Hepatocyte (in vitro differentiated cells): ENCODE measurements around the gene SLC25A6. TPM values are rescaled to one million over a fixed set of nuclear protein-coding genes. Genes with fewer than 3 reads are reported as not detected.

Source experiments
- DNase-seq: peaks from one replicate; pipeline ENCODE4 v3.0.0-alpha.2; 2016; ENCODE audit warnings: low spot score
- H2AFZ ChIP-seq: fragments of 200-600 bp; sonication (generic); 2 replicates; pipeline ENCODE4 v1.6.0; 2016; ENCODE audit warnings: antibody characterized with exemption, mild to moderate bottlenecking
- H3K27ac ChIP-seq: fragments of 200-600 bp; sonication (generic); 2 replicates; pipeline ENCODE4 v1.5.1; 2016; ENCODE audit warnings: mild to moderate bottlenecking
- H3K27me3 ChIP-seq: fragments of 200-600 bp; sonication (generic); 2 replicates; pipeline ENCODE4 v1.6.1; 2016
- H3K36me3 ChIP-seq: fragments of 200-600 bp; sonication (generic); replicated peaks from 2 replicates; pipeline ENCODE4 v1.5.1; 2016; ENCODE audit warnings: low read depth; ENCODE audit not compliant: insufficient read depth
- H3K4me1 ChIP-seq: fragments of 200-600 bp; sonication (generic); 2 replicates; pipeline ENCODE4 v1.5.1; 2016; ENCODE audit warnings: mild to moderate bottlenecking, moderate library complexity; ENCODE audit not compliant: insufficient read depth
- H3K4me2 ChIP-seq: fragments of 200-600 bp; sonication (generic); 2 replicates; pipeline ENCODE4 v1.6.0; 2016
- H3K4me3 ChIP-seq: fragments of 200-600 bp; sonication (generic); 2 replicates; pipeline ENCODE4 v1.5.1; 2016; ENCODE audit warnings: mild to moderate bottlenecking
- H3K79me2 ChIP-seq: fragments of 200-600 bp; sonication (generic); 2 replicates; pipeline ENCODE4 v1.6.0; 2017; ENCODE audit warnings: mild to moderate bottlenecking
- H3K9me2 ChIP-seq: fragments of 200-600 bp; sonication (generic); replicated peaks from 2 replicates; pipeline ENCODE4 v1.6.0; 2017; ENCODE audit warnings: mild to moderate bottlenecking; ENCODE audit not compliant: insufficient read depth
- H3K9me3 ChIP-seq: fragments of 200-600 bp; sonication (generic); 2 replicates; pipeline ENCODE4 v1.5.1; 2016; ENCODE audit warnings: low read depth, mild to moderate bottlenecking
- H4K20me1 ChIP-seq: fragments of 200-600 bp; sonication (generic); 2 replicates; pipeline ENCODE4 v1.6.0; 2016; ENCODE audit warnings: mild to moderate bottlenecking; ENCODE audit not compliant: insufficient read depth, poor library complexity, severe bottlenecking
- EZH2 ChIP-seq: fragments of 200-600 bp; sonication (generic); IDR thresholded peaks from 2 replicates; pipeline ENCODE4 v1.6.1; 2016; ENCODE audit warnings: antibody characterized with exemption, mild to moderate bottlenecking, borderline replicate concordance
- EZH2phosphoT487 ChIP-seq: fragments of 200-600 bp; sonication (generic); IDR thresholded peaks from one replicate; pipeline ENCODE4 v1.6.1; 2018; ENCODE audit warnings: antibody characterized with exemption, mild to moderate bottlenecking, low read depth, moderate library complexity; ENCODE audit not compliant: unreplicated experiment, severe bottlenecking
- WGBS: methylation state at CpG from one replicate; pipeline ENCODE4 v1.1.6; 2016; ENCODE audit warnings: low lambda C conversion rate; ENCODE audit errors: missing lambda C conversion rate; 5-methylcytosine and 5-hydroxymethylcytosine counted together
- polyA plus RNA-seq: library from polyadenylated mRNA; unstranded; fragments of >200 nt; fragmentation: Nextera tagmentation; extraction: Ambion mirVana; gene quantifications from 2 replicates; pipeline ENCODE4 v1.2.1, GENCODE V29; 2016
- total RNA-seq: library from RNA; depleted of rRNA; stranded (reverse); fragments of >200 nt; gene quantifications from 2 replicates; pipeline ENCODE4 v1.2.3, GENCODE V29; 2014
- TF ChIP-seq, protein P1 (sequence below): fragments of 200-600 bp; sonication (generic); IDR thresholded peaks from 2 replicates; pipeline ENCODE4 v1.5.1; 2016; ENCODE audit warnings: antibody characterized with exemption, mild to moderate bottlenecking; ENCODE audit not compliant: poor library complexity

SLC25A6 gene
- total and polyA plus RNA-seq, 2 experiments from 2014 or later, result 359 to 364 TPM

DNA sequence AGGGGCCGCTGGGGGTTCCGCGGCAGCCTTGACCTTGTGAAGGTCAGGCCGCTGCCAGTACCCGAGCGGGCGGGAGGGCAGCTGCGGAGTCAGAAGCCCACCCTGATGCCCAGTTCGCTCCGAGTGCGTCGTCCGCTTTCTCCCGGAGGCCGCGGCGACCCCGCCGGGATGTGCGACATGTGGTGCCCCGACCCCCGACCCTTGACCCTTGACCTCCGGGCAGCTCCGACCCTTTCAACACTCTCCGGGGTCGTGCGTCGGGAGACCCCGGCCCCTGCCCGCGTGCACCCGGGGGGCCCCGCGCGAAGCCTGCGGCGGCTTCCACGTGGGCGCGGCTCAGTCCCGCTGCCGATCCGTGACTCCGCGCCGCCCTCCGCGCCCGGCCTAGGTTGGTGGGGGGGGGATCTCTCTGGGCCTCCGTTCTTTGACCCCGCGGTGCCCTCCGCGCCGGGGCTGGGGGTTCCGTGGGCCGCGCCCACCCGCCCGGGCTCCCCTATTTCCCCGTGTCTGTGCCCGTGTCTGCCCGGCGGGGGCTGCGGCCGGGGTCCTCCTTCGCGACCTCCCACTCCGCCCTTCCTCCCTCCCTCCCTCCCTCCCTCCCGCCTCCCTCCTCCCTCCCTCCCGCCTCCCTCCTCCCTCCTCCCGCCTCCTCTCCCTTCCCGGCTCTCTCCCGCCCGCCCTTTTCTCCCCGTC, 609 bp upstream of the SLC25A6 start:
- Histone ChIP-seq H3K4me1 (peaks cover 15% of the 10 kb centered on the region), H4K20me1 (peaks cover 38% of the 10 kb centered on the region), H3K79me2 (peaks cover 54% of the 10 kb centered on the region), H3K9me3 (no peaks in the 10 kb centered on the region), H3K27me3 (no peaks in the 10 kb centered on the region), H3K4me2 (peak overlapping the region; percentile 87), H2AFZ (peak overlapping the region; percentile 45), H3K27ac (peak overlapping the region; percentile 98), H3K4me3 (peak overlapping the region; percentile 67), H3K9me2 (no peaks in the 10 kb centered on the region), H3K36me3 (no peaks in the 10 kb centered on the region)
- TF ChIP-seq, protein P1, sequence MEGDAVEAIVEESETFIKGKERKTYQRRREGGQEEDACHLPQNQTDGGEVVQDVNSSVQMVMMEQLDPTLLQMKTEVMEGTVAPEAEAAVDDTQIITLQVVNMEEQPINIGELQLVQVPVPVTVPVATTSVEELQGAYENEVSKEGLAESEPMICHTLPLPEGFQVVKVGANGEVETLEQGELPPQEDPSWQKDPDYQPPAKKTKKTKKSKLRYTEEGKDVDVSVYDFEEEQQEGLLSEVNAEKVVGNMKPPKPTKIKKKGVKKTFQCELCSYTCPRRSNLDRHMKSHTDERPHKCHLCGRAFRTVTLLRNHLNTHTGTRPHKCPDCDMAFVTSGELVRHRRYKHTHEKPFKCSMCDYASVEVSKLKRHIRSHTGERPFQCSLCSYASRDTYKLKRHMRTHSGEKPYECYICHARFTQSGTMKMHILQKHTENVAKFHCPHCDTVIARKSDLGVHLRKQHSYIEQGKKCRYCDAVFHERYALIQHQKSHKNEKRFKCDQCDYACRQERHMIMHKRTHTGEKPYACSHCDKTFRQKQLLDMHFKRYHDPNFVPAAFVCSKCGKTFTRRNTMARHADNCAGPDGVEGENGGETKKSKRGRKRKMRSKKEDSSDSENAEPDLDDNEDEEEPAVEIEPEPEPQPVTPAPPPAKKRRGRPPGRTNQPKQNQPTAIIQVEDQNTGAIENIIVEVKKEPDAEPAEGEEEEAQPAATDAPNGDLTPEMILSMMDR, result no peak
- TF ChIP-seq EZH2 (no peak), EZH2phosphoT487 (no peak)
- DNase-seq, result peak; percentile 87
- WGBS, result 1% methylated on average over 39 of the region's 76 CpGs

- Histone ChIP-seq H3K4me3 (peak overlapping the region; percentile 92), H3K27ac (peak overlapping the region; percentile 66), H3K9me2 (no peaks in the 10 kb centered on the region), H2AFZ (no peak overlapping the region), H3K36me3 (no peaks in the 10 kb centered on the region), H3K9me3 (no peaks in the 10 kb centered on the region), H3K79me2 (peaks cover 59% of the 10 kb centered on the region), H3K4me1 (peaks cover 15% of the 10 kb centered on the region), H3K4me2 (peak overlapping the region; percentile 95), H3K27me3 (no peaks in the 10 kb centered on the region), H4K20me1 (peaks cover 50% of the 10 kb centered on the region)
- TF ChIP-seq EZH2phosphoT487 (no peak), EZH2 (no peak)
- TF ChIP-seq, protein P1, result no peak
- WGBS, result 2% methylated on average over 11 of the region's 19 CpGs
- peak; percentile 97 for DNase-seq
Observed at GRCh38 chrX:1391370-1391706, 575 bp downstream of the SLC25A6 start.

GRCh38 chrX:1390621-1391369, 1.1 kb downstream of the SLC25A6 start:
- Histone ChIP-seq H3K9me2 (no peaks in the 10 kb centered on the region), H3K27me3 (no peaks in the 10 kb centered on the region), H3K4me3 (peak overlapping the region; percentile 92), H4K20me1 (peaks cover 52% of the 10 kb centered on the region), H3K36me3 (no peaks in the 10 kb centered on the region), H3K9me3 (no peaks in the 10 kb centered on the region), H3K27ac (peak overlapping the region; percentile 66), H2AFZ (no peak overlapping the region), H3K79me2 (peaks cover 59% of the 10 kb centered on the region), H3K4me2 (peak overlapping the region; percentile 95), H3K4me1 (peaks cover 15% of the 10 kb centered on the region)
- TF ChIP-seq EZH2 (no peak), EZH2phosphoT487 (no peak)
- WGBS, result 60% methylated on average over 30 of the region's 30 CpGs
- no peak for DNase-seq

DNA sequence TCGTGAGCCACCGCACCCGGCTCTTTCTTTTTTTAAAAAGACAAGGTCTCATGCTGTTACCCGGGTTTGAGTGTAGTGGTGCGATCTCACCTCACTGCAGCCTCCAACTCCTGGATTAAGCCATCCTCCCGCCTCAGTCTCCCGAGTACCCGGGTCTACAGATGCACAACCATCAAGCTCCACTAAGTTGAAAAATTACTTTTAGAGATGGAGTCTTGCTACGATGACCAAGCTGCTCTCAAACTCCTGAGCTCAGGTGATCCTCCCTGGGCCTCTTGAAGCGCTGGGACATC, 2.0 kb downstream of the SLC25A6 start:
- H4K20me1 ChIP-seq, result peaks cover 52% of the 10 kb centered on the region
- WGBS, result 92% methylated on average over 10 of the region's 10 CpGs

More for the DNA sequence above, 2.0 kb downstream of the SLC25A6 start:
- H3K36me3 ChIP-seq, result no peaks in the 10 kb centered on the region
- peaks cover 15% of the 10 kb centered on the region for H3K4me1 ChIP-seq
- no peak overlapping the region for H3K27ac ChIP-seq
- no peak for DNase-seq
- no peaks in the 10 kb centered on the region for H3K9me3 ChIP-seq
- H3K4me3 ChIP-seq, result no peak overlapping the region
- H3K4me2 ChIP-seq, result peak overlapping the region; percentile 95
- H3K9me2 ChIP-seq, result no peaks in the 10 kb centered on the region
- no peaks in the 10 kb centered on the region for H3K27me3 ChIP-seq
- TF ChIP-seq, protein P1, result no peak
- no peak for TF ChIP-seq EZH2
- peaks cover 59% of the 10 kb centered on the region for H3K79me2 ChIP-seq
- H2AFZ ChIP-seq, result no peak overlapping the region
